Left cardiac atrium (tissue), 4 donors: ENCODE data around the gene SLC49A4. TPM values are rescaled to one million over a fixed set of nuclear protein-coding genes. Genes with fewer than 3 reads are reported as not detected.

Experiments
- ATAC-seq, 2 donors: fragments of 200-7000 bp; cut with Tn5 transposase; one replicate each; pipeline ENCODE4 v1.9.1; 2020; ENCODE audit warnings: mild to moderate bottlenecking in 2 of 2, moderate library complexity in 2 of 2
- DNase-seq: peaks from one replicate; pipeline ENCODE4 v3.0.0-alpha.2; 2020
- intact Hi-C, 2 donors: fragments of 100-400 bp; cut with DNase I; formaldehyde crosslinking; loops; one replicate each; pipeline versions ENCODE4 v1.14.1 to v1.15.1; 2022 to 2023
- total RNA-seq, 2 donors: library from RNA; stranded (reverse); fragmentation: NEBNext Ultra II Directional; extraction: Animal tissue kit (Norgen Biotek cat#: 25700); gene quantifications; one replicate each; pipeline ENCODE4 v1.2.1, GENCODE V29; 2021
- donor health status: DM: no; HTN: yes; CAD: no.
- donor health status: DM: no; HTN: yes; CAD: no; lungs with severe emphysema.
- donor health status: DM: yes; HTN: yes; CAD: no.
- donor health status: Dilated cardiomyopathy.

SLC49A4 gene
- total RNA-seq, 2 donors from 2014 or later, result 16.8 to 23.2 TPM

DNA sequence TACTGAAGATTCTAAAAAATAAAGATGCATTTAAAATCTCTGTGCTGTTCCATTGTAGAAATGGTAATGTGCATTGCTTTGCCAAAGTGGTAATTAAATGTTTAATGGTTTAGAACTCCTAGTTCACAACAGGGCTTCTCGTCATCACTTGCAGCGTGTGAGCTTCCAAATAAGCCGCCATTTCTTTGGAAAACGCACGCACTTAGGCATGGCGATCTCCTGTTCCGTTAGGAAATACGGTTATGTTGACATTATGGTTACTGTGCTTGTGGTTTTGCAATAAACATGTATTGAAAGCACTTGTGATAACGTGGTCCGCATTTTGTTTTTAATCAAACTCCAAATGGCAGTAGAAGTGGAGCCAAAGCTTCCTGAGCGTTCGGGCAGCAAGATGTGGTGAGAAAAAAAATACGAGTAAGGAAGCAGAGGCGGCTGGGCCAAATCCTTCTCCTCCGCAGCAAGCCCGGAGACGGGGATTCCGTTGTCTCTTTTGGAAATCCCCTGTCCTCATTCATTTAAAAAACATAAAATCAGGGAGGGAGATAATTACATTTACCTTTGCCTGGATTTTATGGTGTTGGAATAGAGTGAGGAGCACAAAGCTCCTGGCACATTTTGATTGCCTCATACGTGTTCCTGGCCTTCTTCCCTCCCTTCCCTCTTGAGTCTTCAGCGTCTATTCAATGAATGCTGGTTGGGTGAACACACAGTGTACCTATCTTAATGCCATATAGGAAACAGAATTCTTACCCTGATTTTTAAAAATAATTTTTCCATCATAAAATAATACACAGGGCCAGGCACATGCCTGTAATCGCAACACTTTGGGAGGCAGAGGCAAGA lies 97.5 kb downstream of the SLC49A4 start:
- intact Hi-C loops, result no loop called here
- no peak for DNase-seq
- ATAC-seq, result no peak

DNA sequence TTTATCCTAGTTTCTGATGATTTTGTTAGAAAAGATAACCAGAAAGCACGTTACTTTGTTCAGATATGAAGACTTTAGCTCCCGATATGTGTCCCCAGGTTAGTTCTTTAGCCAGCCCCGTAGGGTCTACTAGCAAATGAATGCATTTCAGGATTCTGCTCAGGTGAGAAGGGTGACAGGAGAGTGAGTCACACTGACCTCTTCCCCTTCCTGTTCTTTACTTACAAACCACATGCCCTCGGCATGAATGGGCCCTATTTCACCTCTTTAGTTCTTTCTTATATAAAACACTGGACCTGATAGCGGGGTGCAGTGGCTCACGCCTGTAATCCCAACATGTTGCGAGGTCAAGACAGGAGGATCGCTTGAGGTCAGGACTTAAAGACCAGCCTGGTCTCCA lies 98.4 kb downstream of the SLC49A4 start:
- intact Hi-C loops, result no loop called here
- ATAC-seq, result no peak
- DNase-seq, result no peak

DNA sequence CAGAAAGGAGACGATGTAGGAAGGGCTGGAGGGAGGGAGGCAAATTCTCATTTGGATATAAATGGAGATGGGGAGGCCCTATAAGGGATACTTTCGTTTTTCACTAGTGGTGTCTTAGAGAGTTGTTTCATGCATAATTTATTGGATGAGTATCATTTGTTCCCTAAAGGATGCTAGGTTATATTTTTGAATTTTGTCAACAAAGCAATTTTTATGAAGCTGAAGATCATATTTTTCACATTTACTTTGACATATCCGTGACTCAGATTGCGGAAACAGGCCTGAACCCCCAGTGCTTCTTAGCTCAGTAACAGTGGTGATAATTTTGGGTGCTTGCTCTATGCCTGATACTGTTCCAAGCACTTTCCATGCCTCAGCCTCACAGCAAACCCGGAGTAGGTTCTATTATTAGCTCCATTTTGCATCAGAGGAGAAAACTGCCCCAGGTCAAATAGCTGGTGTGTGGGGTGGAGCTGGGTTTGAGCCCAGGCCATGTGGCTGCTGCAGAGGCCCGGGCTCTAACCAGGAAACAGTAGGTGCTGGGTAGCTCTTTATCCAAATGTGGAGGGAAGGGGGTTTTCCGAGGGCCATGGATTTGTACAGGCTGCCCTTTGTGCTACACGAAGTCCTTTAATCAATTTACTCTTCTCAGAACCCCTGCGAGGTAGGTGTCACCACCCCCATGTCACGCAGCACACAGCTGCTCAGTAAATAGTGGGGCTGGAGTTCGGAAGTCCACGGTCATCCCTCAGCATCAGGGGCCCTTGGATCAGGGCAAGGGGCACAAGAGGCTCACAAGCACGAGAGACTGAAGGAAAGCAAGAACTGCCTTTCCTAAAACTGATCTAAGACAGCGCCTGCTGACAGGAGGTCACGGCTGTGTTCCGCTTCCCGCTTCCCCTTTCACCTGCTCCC lies 99.1 kb downstream of the SLC49A4 start:
- DNase-seq (no peak), ATAC-seq (peak in 1 of 2 donors; percentile 80)
- intact Hi-C loops, result no loop called here

DNA sequence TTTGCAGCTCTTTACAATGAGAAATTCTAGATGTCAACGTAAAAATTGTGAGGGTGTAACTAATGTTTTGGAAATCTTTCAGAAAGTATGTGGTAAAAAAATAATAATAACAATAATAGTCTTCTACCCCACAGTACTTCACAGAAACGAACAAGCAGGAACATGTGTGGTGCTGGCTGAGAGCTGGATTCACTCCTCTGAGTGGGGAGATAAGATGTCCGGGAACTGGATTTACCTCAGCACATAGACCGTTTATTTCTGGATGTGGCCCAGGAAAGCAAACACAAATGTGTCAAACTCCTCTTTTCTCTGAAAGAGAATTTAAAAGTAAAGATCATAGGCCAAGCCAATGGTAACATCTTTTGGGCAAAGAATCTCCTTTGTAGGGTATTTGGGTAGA lies 103.4 kb downstream of the SLC49A4 start:
- ATAC-seq (peak in 1 of 2 donors; percentile 60), DNase-seq (no peak)
- intact Hi-C loops, result no loop called here

DNA sequence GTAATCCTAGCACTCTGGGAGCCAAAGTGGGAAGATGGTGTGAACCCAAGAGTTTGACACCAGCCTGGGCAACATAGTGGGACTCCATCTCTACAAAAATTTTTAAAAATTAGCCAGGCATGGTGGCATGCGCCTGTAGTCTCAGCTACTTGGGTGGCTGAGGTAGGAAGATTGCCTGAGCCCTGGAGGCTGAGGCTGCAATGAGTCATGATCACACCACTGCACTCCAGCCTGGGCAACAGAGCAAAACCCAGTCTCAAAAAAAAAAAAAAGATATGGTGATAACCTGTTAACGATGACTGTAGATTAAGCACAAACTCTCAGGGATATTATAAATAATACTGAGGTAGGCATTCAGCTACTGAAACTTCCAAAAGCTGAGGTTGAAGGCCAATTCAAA lies 107.5 kb downstream of the SLC49A4 start:
- ATAC-seq (no peak), DNase-seq (no peak)
- intact Hi-C loops, result no loop called here

DNA sequence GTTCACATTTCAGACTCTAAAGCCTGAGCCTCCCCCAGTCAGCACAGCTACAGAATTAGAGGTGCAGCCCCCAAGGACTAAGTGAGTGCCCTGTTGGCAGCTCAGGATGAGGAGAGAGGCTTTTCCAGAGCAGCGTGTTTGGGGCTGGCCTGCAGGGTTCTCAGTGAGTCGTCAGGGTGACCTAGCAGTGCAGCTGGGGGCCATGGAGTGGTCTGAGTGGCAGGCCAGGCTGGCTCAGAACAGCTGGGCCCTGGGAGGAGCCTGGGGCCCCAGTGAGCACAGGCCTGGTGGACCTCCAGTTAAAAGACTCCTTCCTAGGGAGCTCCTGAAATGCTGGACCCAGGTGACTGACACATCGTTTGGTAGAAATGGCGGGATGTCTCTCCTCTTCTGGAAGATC lies 108.3 kb downstream of the SLC49A4 start:
- intact Hi-C loops, result no loop called here
- DNase-seq (no peak), ATAC-seq (no peak)

DNA sequence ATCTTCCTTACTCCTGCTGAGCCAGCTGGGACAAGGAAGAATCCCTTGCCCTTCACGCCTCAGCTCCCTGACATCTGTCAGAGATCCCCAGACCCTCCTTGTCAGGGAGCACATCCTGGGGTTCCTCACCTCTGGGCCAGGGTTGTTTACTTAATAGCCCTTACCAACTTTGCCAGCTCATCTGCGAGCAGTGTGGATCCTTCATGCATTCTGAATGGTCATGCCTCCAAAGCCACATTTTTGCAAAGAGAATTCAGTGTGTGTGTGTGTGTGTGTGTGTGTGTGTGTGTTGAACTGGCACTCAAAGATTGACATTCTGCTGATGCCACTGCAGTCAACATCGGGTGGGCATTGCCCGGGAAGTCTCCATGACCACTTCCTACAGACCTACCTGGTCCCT lies 112.6 kb downstream of the SLC49A4 start:
- ATAC-seq (no peak), DNase-seq (no peak)
- intact Hi-C loops, result no loop called here

DNA sequence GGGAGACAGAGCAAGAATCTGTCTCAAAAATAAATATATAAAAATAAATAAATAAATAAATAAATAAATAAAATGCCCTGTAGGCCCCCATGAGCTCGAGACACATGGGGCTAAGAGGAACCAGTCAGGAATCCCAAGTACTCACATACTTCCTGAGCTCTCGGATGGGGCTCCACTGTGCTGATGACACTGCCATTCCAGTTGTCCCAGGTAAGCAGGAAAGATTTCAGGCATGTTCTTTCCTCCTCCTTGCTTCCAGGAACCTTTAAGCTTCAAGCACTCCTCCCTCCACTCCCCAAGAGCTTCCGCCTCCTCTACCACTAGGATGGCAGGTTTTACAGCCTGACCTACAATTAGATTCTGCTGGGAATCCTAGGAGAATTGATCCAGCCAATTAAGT lies 113.4 kb downstream of the SLC49A4 start:
- intact Hi-C loops, result no loop called here
- ATAC-seq (no peak), DNase-seq (no peak)

DNA sequence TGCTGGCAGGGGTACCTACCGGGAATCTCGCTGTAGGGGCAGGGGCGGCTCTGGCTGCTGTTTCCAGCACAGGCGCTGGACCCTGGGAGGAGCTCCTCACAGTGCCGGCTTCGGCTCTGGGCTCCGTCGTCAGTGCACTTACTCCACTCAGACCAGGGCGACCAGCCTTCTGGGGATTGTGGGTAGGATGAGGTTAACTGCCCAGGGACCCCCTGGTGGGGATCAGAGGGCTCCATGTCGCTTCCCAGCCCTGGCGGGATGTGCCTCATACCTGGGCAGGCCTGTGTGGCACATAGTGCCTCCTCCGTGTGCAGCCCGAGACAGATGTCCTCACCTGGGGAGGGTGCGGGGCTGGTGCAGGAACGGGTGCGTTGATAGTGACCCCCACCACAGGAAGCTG lies 117.0 kb downstream of the SLC49A4 start:
- no peak for ATAC-seq
- DNase-seq, result no peak
- intact Hi-C loops, result no loop called here

DNA sequence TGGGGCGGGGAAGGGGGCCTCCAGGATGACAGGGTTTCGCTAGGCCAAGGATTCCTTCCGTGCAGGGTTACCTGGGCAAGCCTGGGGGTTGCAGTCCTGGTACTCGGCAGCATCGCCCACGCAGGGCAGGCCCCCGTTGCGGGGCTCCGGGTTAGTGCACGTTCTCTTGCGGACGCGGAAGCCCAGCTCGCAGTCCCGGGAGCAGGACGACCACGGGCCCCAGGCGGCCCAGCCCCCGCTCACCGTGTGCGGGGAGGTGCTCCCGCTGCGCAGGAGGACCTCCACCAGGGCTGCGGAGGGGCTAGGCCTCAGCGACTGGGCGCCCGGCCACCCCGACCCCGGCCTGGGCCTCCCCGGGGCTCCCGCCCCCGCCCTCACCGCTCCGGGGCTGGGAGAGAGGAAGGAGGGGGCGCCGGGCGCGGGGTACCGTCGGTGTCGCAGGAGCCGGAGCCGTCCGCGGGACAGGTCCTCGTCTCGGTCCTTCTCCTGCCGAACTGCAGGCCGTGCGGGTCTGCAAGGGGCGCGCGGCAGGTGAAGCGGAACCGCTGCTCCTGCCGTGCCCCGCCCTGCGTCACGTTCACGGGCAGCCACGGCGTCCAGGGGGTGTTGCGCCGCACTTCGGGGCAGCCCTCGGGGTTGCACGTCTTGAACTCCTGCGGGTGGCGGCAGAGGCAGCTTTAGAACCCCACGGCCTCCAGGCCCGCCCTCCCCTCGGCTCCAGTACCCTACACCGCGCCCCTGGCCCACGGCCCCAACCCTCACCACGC lies 118.1 kb downstream of the SLC49A4 start:
- DNase-seq (no peak), ATAC-seq (no peak)
- intact Hi-C loops, result no loop called here

DNA sequence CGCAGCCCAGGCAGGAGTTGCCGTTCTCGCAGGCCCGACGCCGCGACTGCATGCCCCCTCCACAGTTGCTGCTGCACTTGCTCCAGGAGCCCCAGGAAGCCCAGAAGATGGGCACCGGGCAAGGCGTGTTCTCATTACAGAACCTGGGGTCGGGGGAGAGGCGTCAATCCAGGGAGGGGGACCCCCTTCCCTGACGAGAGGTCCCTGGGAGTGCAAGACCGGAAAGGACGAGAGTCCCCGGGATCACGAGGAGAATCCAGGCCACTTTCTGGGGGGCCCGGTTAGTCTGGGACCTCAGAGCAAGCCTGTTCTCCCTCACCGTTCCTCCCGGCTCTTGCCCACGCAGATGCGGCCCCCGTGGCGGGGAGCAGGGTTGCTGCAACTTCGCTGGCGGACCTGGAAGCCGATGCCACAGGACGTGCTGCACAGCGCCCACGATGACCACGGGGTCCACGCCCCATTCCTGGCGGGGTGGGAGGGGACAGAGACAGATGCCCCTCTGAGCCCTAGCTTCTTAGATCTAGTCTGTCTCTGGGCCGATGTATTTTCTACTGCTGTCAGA lies 118.8 kb downstream of the SLC49A4 start:
- ATAC-seq, result no peak
- intact Hi-C loops, result no loop called here

DNA sequence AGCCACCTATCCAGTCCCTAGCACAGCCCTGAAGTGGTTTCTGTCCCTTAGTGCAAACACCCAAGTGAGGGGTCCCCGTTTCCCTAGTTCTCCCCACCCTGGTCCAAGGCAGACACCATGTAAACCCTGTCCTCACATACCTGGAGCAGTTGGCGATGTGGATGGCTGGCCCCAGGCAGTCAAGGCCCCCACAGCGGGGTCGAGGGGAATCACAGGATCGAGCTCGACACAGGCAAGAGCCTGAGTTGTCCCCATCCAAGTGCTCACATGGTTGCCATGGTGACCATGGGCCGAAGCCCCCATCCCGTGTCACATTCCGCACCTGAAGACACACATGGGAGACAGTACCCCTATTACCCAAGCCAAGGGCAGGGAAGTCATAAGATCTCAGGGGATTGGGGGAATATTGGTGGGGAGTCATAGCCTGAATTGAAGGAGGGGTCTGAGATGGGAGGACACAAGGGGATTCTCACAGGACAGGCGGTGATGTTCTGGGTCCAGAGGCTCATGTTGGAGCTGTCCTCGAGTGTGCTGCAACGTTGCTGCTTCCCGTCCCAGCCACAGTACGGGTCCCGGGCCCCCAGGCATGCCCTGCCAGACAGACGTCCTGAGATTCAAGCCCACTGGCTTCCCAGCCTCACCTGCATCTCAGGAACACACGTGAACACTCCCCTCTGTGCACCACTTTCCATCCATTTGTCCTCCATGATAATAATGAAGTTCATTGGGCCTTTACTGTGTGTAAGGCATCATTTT lies 120.6 kb downstream of the SLC49A4 start:
- intact Hi-C loops, result no loop called here
- ATAC-seq (no peak), DNase-seq (no peak)

More for the DNA sequence above, 118.8 kb downstream of the SLC49A4 start:
- DNase-seq, result no peak

DNA sequence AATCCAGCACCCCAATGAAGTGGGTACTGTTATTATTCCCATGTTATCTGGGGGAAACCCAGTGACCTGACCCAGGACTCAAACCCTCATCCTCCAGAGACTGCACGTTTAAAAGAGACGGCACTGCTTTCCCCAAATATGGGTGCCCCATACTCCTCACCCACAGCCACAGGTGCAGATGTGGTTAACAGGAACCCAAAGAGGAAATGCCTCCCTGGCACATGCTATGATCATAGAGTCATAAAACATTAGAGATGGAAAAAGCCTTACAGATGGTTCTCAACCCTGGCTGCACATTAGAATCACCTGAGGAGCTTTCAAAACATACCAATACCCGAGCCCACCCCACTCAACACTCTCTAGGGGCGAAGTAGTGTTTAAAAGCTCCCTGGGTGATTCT lies 121.2 kb downstream of the SLC49A4 start:
- DNase-seq, result no peak
- intact Hi-C loops, result no loop called here
- no peak for ATAC-seq

DNA sequence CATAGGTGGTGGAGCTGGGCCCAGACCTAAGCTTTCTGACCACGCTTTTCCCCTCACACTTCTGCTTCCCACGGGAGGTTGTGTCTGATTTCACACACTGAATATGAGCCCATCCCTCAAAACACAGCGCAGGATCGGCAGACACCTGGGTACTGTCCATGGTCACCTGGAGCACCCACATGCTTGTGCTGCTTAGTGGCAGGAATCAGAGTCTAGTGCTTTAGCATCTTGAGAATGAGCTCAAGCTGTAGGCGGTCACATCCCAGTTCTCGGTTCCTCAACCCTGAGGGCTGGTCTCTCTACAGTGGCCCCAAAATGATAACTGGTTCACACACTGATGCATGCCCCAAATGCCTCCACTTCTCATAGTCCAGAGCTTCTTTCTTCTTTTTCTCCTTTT lies 121.7 kb downstream of the SLC49A4 start:
- intact Hi-C loops, result no loop called here
- DNase-seq (no peak), ATAC-seq (no peak)

DNA sequence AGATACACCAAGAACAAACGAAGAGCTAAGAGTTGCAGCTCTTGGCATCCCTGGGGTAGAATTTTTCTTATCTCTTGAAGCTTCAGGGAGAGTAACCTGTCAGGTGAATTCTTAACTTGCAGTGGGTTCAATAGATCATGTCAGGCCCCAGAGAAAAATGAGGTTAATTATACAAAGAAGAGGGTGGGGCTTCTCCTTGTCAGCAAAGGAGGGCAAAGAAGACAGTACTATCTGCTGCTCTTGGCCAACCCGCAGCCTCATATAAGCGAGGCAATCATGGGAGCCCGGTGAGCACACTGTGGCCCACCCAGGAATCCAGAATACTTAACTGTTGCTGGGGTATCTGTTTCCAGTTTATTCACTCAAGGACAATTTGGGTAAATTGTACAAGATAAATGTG lies 122.5 kb downstream of the SLC49A4 start:
- intact Hi-C loops, result no loop called here
- no peak for DNase-seq
- no peak for ATAC-seq

DNA sequence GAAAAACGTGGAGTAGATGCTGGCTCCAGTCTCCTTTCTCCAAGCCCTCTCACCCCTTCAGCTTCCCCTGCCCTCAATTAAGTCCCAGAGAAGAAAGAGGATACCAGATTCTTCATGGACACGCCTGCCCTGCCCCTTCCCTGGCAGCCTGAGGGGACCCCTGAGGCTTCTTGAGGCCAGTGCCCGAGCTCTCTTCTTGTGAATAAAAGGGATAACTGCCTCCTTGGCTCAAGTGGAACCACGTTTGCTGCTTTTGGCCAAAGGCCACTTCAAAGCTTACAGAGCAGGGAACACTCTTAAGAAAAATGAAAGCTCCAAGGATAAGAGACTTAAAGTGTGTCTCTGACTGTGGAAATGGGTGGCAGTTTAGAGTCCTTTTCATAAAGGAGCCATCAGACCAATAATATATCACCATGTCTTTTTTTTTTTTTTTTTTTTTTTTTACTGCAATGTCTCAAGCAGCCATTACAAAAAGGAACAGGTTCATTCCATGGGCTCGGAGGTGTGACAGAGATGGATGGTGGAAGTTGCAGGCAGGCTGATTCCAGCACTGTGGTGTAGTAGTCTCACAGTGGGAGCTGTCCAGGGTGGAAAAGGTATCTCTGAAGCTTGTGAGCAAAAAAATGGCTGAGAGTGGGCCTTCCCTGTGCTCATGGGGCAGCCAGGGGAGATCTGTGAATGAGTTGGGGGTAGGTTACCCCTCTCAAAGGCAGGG lies 123.9 kb downstream of the SLC49A4 start:
- DNase-seq (no peak), ATAC-seq (no peak)
- intact Hi-C loops, result no loop called here

DNA sequence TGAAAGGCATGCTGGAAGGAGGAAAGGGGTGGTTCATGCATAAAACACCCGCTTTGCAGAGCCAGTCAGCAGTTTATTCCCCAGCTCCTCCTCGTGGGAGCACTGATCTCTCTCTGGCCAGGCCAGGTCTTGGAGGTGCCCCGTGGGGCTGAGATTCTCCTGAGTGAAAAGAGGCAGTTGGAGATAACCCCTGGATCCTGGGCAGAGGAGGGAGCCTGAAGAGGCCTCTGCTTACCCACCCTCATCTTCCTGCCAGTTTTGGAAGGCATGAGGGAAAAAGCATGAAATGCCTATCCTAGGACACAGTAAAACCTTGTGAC lies 124.4 kb downstream of the SLC49A4 start:
- ATAC-seq, result no peak
- intact Hi-C loops, result no loop called here
- no peak for DNase-seq

DNA sequence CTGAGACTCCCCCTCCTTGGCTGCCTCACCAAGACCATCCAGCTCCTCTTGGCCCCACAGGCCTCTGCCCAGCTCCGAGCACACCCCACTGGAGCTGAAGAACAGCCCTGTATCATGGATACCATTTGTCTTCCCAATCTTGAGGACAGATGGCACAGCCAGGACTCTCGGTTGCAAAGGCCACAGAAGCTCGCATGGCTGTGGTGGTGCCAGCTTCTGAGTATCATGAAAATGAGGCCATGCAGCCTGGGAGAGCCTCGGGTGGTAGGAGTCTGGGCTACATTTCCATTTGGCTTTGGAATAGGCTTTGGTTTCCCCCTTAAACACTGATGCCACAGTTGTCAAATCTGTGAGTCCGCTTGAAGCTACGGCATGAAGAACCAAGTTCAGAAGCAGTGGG lies 126.1 kb downstream of the SLC49A4 start:
- DNase-seq (no peak), ATAC-seq (no peak)
- intact Hi-C loops, result no loop called here
